ENCODE measurements around the gene HIGD1C.
A peak's percentile ranks its signal among the peaks of the same experiment; 100 is the strongest.
"Not testable (repeated sequence)": the region's sequence is repeated elsewhere in the genome, so short reads cannot be mapped to it uniquely, and the experiment has no call there.

Gene HIGD1C

GRCh38 chr12:50925342-50925651 is 27.0 kb upstream of the HIGD1C start:
- peaks cover 68% of the 10 kb centered on the region for H3K4me1 Mint-ChIP-seq
- peaks cover 5% of the 10 kb centered on the region for H3K36me3 Mint-ChIP-seq (ENCODE audit: low read depth)
- H3K27ac Mint-ChIP-seq: peak overlapping the region; percentile 90
- H3K4me3 Mint-ChIP-seq: peak overlapping the region; percentile 80
- H3K27me3 Mint-ChIP-seq (ENCODE audit: low read depth, poor library complexity): peaks cover 6% of the 10 kb centered on the region
- no peak for DNase-seq
- no peak for TF ChIP-seq CTCF (IDR thresholded peaks at IDR 0.05)
- H3K9me3 Mint-ChIP-seq: no peaks in the 10 kb centered on the region

- peaks cover 68% of the 10 kb centered on the region for H3K4me1 Mint-ChIP-seq
- peak overlapping the region; percentile 80 for H3K4me3 Mint-ChIP-seq
- no peaks in the 10 kb centered on the region for H3K9me3 Mint-ChIP-seq
- no peak for DNase-seq
- H3K27me3 Mint-ChIP-seq (ENCODE audit: low read depth, poor library complexity): peaks cover 6% of the 10 kb centered on the region
- peaks cover 9% of the 10 kb centered on the region for H3K36me3 Mint-ChIP-seq (ENCODE audit: low read depth)
- H3K27ac Mint-ChIP-seq: no peak overlapping the region
- no peak for TF ChIP-seq CTCF (IDR thresholded peaks at IDR 0.05)
These were observed 26.4 kb upstream of the HIGD1C start for GRCh38 chr12:50925920-50926319.

GRCh38 chr12:50926415-50926814 is 25.9 kb upstream of the HIGD1C start:
- Mint-ChIP-seq H3K4me3 (peak overlapping the region; percentile 80), H3K27ac (no peak overlapping the region), H3K36me3 (ENCODE audit: low read depth) (peaks cover 12% of the 10 kb centered on the region), H3K27me3 (ENCODE audit: low read depth, poor library complexity) (peaks cover 6% of the 10 kb centered on the region), H3K9me3 (no peaks in the 10 kb centered on the region), H3K4me1 (peaks cover 68% of the 10 kb centered on the region)
- DNase-seq: no peak
- TF ChIP-seq CTCF (IDR thresholded peaks at IDR 0.05): no peak

GRCh38 chr12:50926932-50927331 is 25.4 kb upstream of the HIGD1C start:
- H3K4me1 Mint-ChIP-seq: peaks cover 68% of the 10 kb centered on the region
- H3K36me3 Mint-ChIP-seq (ENCODE audit: low read depth): peaks cover 12% of the 10 kb centered on the region
- H3K27me3 Mint-ChIP-seq (ENCODE audit: low read depth, poor library complexity); H3K27ac Mint-ChIP-seq; DNase-seq; H3K9me3 Mint-ChIP-seq: not testable (repeated sequence)
- peak overlapping the region; percentile 80 for H3K4me3 Mint-ChIP-seq

- no peak overlapping the region for H3K27ac Mint-ChIP-seq
- peaks cover 6% of the 10 kb centered on the region for H3K27me3 Mint-ChIP-seq (ENCODE audit: low read depth, poor library complexity)
- DNase-seq: no peak
These were observed 25.0 kb upstream of the HIGD1C start for GRCh38 chr12:50927356-50927755.

GRCh38 chr12:50927766-50928224 is 24.5 kb upstream of the HIGD1C start:
- peaks cover 64% of the 10 kb centered on the region for H3K4me1 Mint-ChIP-seq
- peaks cover 12% of the 10 kb centered on the region for H3K36me3 Mint-ChIP-seq (ENCODE audit: low read depth)
- no peak overlapping the region for H3K27ac Mint-ChIP-seq
- peaks cover 6% of the 10 kb centered on the region for H3K27me3 Mint-ChIP-seq (ENCODE audit: low read depth, poor library complexity)
- H3K9me3 Mint-ChIP-seq: no peaks in the 10 kb centered on the region
- no peak overlapping the region for H3K4me3 Mint-ChIP-seq
- TF ChIP-seq CTCF (IDR thresholded peaks at IDR 0.05): no peak
- no peak for DNase-seq

More at GRCh38 chr12:50927356-50927755, 25.0 kb upstream of the HIGD1C start:
- Mint-ChIP-seq H3K4me1 (peaks cover 64% of the 10 kb centered on the region), H3K4me3 (no peak overlapping the region), H3K9me3 (no peaks in the 10 kb centered on the region), H3K36me3 (ENCODE audit: low read depth) (peaks cover 12% of the 10 kb centered on the region)
- TF ChIP-seq CTCF (IDR thresholded peaks at IDR 0.05): no peak

All from nephron progenitor cell (in vitro differentiated cells).